Endothelial cell of umbilical vein (primary cell): ENCODE results near the gene AJM1. TPM values are rescaled to one million over a fixed set of nuclear protein-coding genes. Genes with fewer than 3 reads are reported as not detected.

Source experiments
- BruUV-seq: library from RNA; stranded (reverse); fragments of 400-500 nt; replicated peaks from 2 replicates; lab custom pipeline; 2021; lab: Mats Ljungman, UMichigan
- CTCF ChIA-PET: fragments of 300-600, 350-600 bp; sonication (Branson Sonifier 250); formaldehyde crosslinking; loops from one replicate; lab custom pipeline; 2021; ENCODE audit warnings: antibody characterized with exemption, inconsistent platforms; lab: Charles Lee
- POLR2A ChIA-PET: fragments of 300-600, 350-600 bp; sonication (Branson Sonifier 250); formaldehyde crosslinking; loops from one replicate; lab custom pipeline; 2021; ENCODE audit warnings: antibody characterized with exemption, inconsistent platforms; lab: Charles Lee
- DNase-seq: peaks from one replicate; pipeline ENCODE4 v3.0.0-alpha.2; 2011; ENCODE audit warnings: low read depth, low spot score
- FAIRE-seq: peaks from 2 replicates; lab custom pipeline; 2011; peaks lifted over from hg19 to GRCh38; lab: Jason Lieb, UNC
- H2AFZ ChIP-seq: 2 replicates; pipeline ENCODE4 v1.6.0; 2012; ENCODE audit warnings: low read depth, low read length, control low read depth, inconsistent platforms
- H3K27ac ChIP-seq: 2 replicates; pipeline ENCODE4 v1.5.1; 2011; ENCODE audit warnings: low read depth, mild to moderate bottlenecking, control low read depth, low read length, moderate library complexity; ENCODE audit not compliant: insufficient read depth
- H3K27me3 ChIP-seq, 2 experiments: 2 replicates each; pipeline versions ENCODE4 v1.6.0 to v1.6.1; 2011; ENCODE audit warnings: low read length in 2 of 2, mixed read lengths in 1 of 2; ENCODE audit not compliant: control insufficient read depth in 2 of 2, insufficient read depth in 2 of 2
- H3K36me3 ChIP-seq, 2 experiments: 2 replicates in 1 of 2; 3 replicates in 1 of 2; pipeline ENCODE4 v1.5.1; 2011; ENCODE audit warnings: low read length in 2 of 2, mild to moderate bottlenecking in 1 of 2, moderate library complexity in 1 of 2; ENCODE audit not compliant: control insufficient read depth in 2 of 2, insufficient read depth in 2 of 2; ENCODE audit errors: extremely low read depth in 1 of 2
- H3K4me1 ChIP-seq: 3 replicates; pipeline ENCODE4 v1.5.1; 2011; ENCODE audit warnings: mild to moderate bottlenecking, low read length; ENCODE audit not compliant: control insufficient read depth, insufficient read depth; ENCODE audit errors: extremely low read depth
- H3K4me2 ChIP-seq: 2 replicates; pipeline ENCODE4 v1.6.1; 2011; ENCODE audit warnings: low read length, control low read depth, mixed read lengths; ENCODE audit not compliant: insufficient read depth
- H3K4me3 ChIP-seq, 3 experiments: fragments of 200-600 bp in 1 of 3; sonication (generic), shearing (Covaris generic) in 1 of 3; replicated peaks in 1 of 3; 2 replicates each; pipeline ENCODE4 v1.5.1; 2011 to 2016; ENCODE audit warnings: control low read depth in 3 of 3, low read length in 3 of 3, mild to moderate bottlenecking in 2 of 3, inconsistent platforms in 1 of 3, low read depth in 1 of 3, moderate library complexity in 1 of 3; ENCODE audit not compliant: insufficient read depth in 1 of 3
- H3K79me2 ChIP-seq: 2 replicates; pipeline ENCODE4 v1.6.0; 2012; ENCODE audit warnings: low read length, inconsistent platforms; ENCODE audit not compliant: control insufficient read depth, insufficient read depth
- H3K9ac ChIP-seq: replicated peaks from 2 replicates; pipeline ENCODE3; 2011; ENCODE audit warnings: low read length, control low read depth; ENCODE audit not compliant: insufficient read depth; ENCODE audit errors: extremely low read depth
- H3K9me1 ChIP-seq: replicated peaks from 3 replicates; pipeline ENCODE4 v1.6.0; 2011; ENCODE audit warnings: mild to moderate bottlenecking, low read length; ENCODE audit not compliant: control insufficient read depth, insufficient read depth; ENCODE audit errors: extremely low read depth
- H3K9me3 ChIP-seq: replicated peaks from 2 replicates; pipeline ENCODE4 v1.5.1; 2012; ENCODE audit warnings: low read length, inconsistent platforms; ENCODE audit not compliant: control insufficient read depth, insufficient read depth
- H4K20me1 ChIP-seq: replicated peaks from 2 replicates; pipeline ENCODE3; 2011; ENCODE audit warnings: mild to moderate bottlenecking, low read length; ENCODE audit not compliant: control insufficient read depth, insufficient read depth; ENCODE audit errors: extremely low read depth
- CTCF ChIP-seq, 2 donors: IDR thresholded peaks; 1 replicate in 1 of 2; 2 replicates in 1 of 2; pipeline ENCODE4 v1.5.1; 2011; ENCODE audit warnings: low read length in 2 of 2, mild to moderate bottlenecking in 2 of 2, moderate library complexity in 2 of 2, control low read depth in 1 of 2, inconsistent platforms in 1 of 2, low read depth in 1 of 2; ENCODE audit not compliant: insufficient read depth in 1 of 2; ENCODE audit errors: extremely low read depth in 1 of 2
- EZH2 ChIP-seq: IDR thresholded peaks from 2 replicates; pipeline ENCODE4 v1.6.1; 2012; ENCODE audit warnings: borderline replicate concordance, low read depth, mild to moderate bottlenecking, moderate library complexity, low read length, inconsistent platforms; ENCODE audit not compliant: severe bottlenecking
- FOS ChIP-seq: IDR thresholded peaks from 2 replicates; pipeline ENCODE4 v1.6.1; 2011; ENCODE audit warnings: mild to moderate bottlenecking, low read length, moderate library complexity, borderline replicate concordance; ENCODE audit not compliant: insufficient read depth
- GATA2 ChIP-seq: IDR thresholded peaks from 2 replicates; pipeline ENCODE4 v1.7.0; 2011; ENCODE audit warnings: low read depth, mild to moderate bottlenecking, moderate library complexity, mixed read lengths, low read length; ENCODE audit not compliant: insufficient read length, insufficient read depth
- JUN ChIP-seq: IDR thresholded peaks from 2 replicates; pipeline ENCODE4 v1.6.1; 2011; ENCODE audit warnings: borderline replicate concordance, low read depth; ENCODE audit not compliant: insufficient read length, insufficient read depth
- MAX ChIP-seq: IDR thresholded peaks from 2 replicates; pipeline ENCODE4 v1.6.1; 2011; ENCODE audit not compliant: insufficient read depth, insufficient read length
- MYC ChIP-seq: IDR thresholded peaks from one replicate; pipeline ENCODE4 v1.6.1; 2011; ENCODE audit warnings: mild to moderate bottlenecking, low read depth, low read length
- POLR2A ChIP-seq: IDR thresholded peaks from 2 replicates; pipeline ENCODE4 v1.6.1; 2012; ENCODE audit warnings: low read depth, mild to moderate bottlenecking, control low read depth, low read length
- POLR2AphosphoS5 ChIP-seq: IDR thresholded peaks from 2 replicates; pipeline ENCODE4 v1.6.1; 2012; ENCODE audit warnings: low read depth, mild to moderate bottlenecking, control low read depth, low read length, moderate library complexity; ENCODE audit not compliant: insufficient read depth
- dilution Hi-C: fragments of 300-500 bp; cut with MboI; formaldehyde crosslinking; loops from one replicate; pipeline ENCODE4 v1.15.0; 2019; ENCODE audit warnings: low sequenced_read_pairs; ENCODE audit not compliant: extremely low pct_ligation_motif_present
- intact Hi-C: fragments of 100-400 bp; cut with micrococcal nuclease; formaldehyde crosslinking; loops from one replicate; pipeline ENCODE4 v1.10.0; 2022
- polyA plus RNA-seq, 4 experiments: library from polyadenylated mRNA; depleted of rRNA in 3 of 4; stranded (reverse) in 3 of 4; unstranded in 1 of 4; fragments of >200 nt; gene quantifications; 2 replicates each; pipeline versions ENCODE4 v1.2.1 to v1.2.3, GENCODE V29; 2011 to 2012; ENCODE audit warnings: missing spikeins in 1 of 4
- total RNA-seq: library from RNA; stranded (reverse); gene quantifications from 2 replicates; pipeline ENCODE4 v1.2.3, GENCODE V29; 2021

The AJM1 gene
- total and polyA plus RNA-seq, 2 donors (not counting 3 experiments of a cell fraction or from before 2014, with no cell fraction given), result 0.30 to 1.3 TPM

GRCh38 chr9:136853596-136854112 lies 11.4 kb downstream of the AJM1 start:
- no peaks in the 10 kb centered on the region for H3K36me3 ChIP-seq
- H3K4me1 ChIP-seq, result peaks cover 5% of the 10 kb centered on the region
- H2AFZ ChIP-seq, result no peak overlapping the region
- intact Hi-C loops, result no loop called here
- H3K9ac ChIP-seq, result no peak overlapping the region
- no TSS peak for BruUV-seq
- dilution Hi-C loops, result no loop called here
- CTCF ChIA-PET, result no interaction called here
- TF ChIP-seq POLR2A (no peak), POLR2AphosphoS5 (no peak), MAX (no peak), MYC (no peak), CTCF (IDR thresholded peaks at IDR 0.05; ENCODE audit: extremely low read depth in 1 of 2, insufficient read depth in 1 of 2, low read depth in 1 of 2, low read length in 2 of 2) (no peak), FOS (no peak), EZH2 (no peak), JUN (no peak), GATA2 (no peak)
- no peak overlapping the region for H3K27ac ChIP-seq
- DNase-seq (no peak), FAIRE-seq (no peak)
- no peaks in the 10 kb centered on the region for H3K79me2 ChIP-seq
- POLR2A ChIA-PET, result no interaction called here
- H3K27me3 ChIP-seq, result no peaks in the 10 kb centered on the region
- no peak overlapping the region for H3K4me3 ChIP-seq
- H4K20me1 ChIP-seq, result no peaks in the 10 kb centered on the region
- H3K9me1 ChIP-seq, result no peaks in the 10 kb centered on the region
- no peaks in the 10 kb centered on the region for H3K9me3 ChIP-seq
- no peak overlapping the region for H3K4me2 ChIP-seq
